Ishikawa (cell line): ENCODE results near the gene KRT7.

Experiments
- CEBPB ChIP-seq: IDR thresholded peaks from 2 replicates; pipeline ENCODE4 v1.6.1; 2012
- CREB1 ChIP-seq: IDR thresholded peaks from 2 replicates; pipeline ENCODE4 v1.6.1; 2012; ENCODE audit warnings: low read depth
- EGR1 ChIP-seq: IDR thresholded peaks from 2 replicates; pipeline ENCODE4 v1.6.1; 2012
- EP300 ChIP-seq: IDR thresholded peaks from 2 replicates; pipeline ENCODE4 v1.6.1; 2012; ENCODE audit warnings: borderline replicate concordance
- FOXM1 ChIP-seq: IDR thresholded peaks from 2 replicates; pipeline ENCODE4 v1.6.1; 2012; ENCODE audit warnings: low read depth, borderline replicate concordance
- NFIC ChIP-seq: IDR thresholded peaks from 2 replicates; pipeline ENCODE4 v1.6.1; 2012
- RAD21 ChIP-seq: IDR thresholded peaks from 2 replicates; pipeline ENCODE4 v1.6.1; 2012; ENCODE audit warnings: low read depth
- TAF1 ChIP-seq: IDR thresholded peaks from 2 replicates; pipeline ENCODE4 v1.6.1; 2012; ENCODE audit warnings: low read depth, mild to moderate bottlenecking
- TEAD4 ChIP-seq: IDR thresholded peaks from 2 replicates; pipeline ENCODE4 v1.6.1; 2012
- YY1 ChIP-seq: IDR thresholded peaks from 2 replicates; pipeline ENCODE4 v1.6.1; 2012; ENCODE audit warnings: low read depth
- ZBTB7A ChIP-seq: IDR thresholded peaks from 2 replicates; pipeline ENCODE4 v1.6.1; 2012; ENCODE audit warnings: low read depth
- TF ChIP-seq, protein P1 (sequence below): IDR thresholded peaks from 2 replicates; pipeline ENCODE4 v1.6.1; 2012
- TF ChIP-seq, protein P2 (sequence below): IDR thresholded peaks from 2 replicates; pipeline ENCODE4 v1.6.1; 2012; ENCODE audit warnings: low read depth, mild to moderate bottlenecking
- TF ChIP-seq, protein P3 (sequence below): IDR thresholded peaks from 2 replicates; pipeline ENCODE4 v1.6.1; 2012

DNA sequence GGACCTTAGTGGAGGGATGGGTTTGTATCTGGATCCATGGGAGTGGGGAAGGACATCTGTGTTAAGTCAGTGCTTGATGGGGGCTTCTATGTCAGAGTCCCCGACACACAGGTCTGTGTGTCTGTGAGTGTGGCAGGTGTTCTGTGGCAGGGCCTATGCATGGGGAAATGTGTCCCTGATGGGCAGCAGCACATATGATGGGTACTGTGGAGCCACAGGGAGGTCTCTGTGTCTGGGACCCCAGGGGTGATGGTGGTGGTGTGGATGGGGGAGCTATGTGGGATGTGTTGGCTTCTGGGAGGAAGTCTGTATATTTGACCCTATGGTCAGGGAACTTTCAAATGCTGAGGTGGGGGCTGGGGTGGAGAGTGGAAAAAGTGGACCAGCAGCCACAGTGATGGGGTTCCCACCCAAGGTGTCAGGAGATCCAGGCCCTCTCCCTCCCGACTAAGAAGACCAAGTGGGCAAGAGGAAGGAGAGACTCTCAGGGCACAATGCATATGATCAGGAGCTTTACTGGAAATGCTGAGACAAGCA is 16.5 kb downstream of the KRT7 start:
- no peak for TF ChIP-seq RAD21
- no peak for TF ChIP-seq NFIC
- TF ChIP-seq TEAD4 = no peak
- TF ChIP-seq CEBPB = no peak
- TF ChIP-seq, protein P1, sequence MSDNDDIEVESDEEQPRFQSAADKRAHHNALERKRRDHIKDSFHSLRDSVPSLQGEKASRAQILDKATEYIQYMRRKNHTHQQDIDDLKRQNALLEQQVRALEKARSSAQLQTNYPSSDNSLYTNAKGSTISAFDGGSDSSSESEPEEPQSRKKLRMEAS = no peak
- TF ChIP-seq, protein P2, sequence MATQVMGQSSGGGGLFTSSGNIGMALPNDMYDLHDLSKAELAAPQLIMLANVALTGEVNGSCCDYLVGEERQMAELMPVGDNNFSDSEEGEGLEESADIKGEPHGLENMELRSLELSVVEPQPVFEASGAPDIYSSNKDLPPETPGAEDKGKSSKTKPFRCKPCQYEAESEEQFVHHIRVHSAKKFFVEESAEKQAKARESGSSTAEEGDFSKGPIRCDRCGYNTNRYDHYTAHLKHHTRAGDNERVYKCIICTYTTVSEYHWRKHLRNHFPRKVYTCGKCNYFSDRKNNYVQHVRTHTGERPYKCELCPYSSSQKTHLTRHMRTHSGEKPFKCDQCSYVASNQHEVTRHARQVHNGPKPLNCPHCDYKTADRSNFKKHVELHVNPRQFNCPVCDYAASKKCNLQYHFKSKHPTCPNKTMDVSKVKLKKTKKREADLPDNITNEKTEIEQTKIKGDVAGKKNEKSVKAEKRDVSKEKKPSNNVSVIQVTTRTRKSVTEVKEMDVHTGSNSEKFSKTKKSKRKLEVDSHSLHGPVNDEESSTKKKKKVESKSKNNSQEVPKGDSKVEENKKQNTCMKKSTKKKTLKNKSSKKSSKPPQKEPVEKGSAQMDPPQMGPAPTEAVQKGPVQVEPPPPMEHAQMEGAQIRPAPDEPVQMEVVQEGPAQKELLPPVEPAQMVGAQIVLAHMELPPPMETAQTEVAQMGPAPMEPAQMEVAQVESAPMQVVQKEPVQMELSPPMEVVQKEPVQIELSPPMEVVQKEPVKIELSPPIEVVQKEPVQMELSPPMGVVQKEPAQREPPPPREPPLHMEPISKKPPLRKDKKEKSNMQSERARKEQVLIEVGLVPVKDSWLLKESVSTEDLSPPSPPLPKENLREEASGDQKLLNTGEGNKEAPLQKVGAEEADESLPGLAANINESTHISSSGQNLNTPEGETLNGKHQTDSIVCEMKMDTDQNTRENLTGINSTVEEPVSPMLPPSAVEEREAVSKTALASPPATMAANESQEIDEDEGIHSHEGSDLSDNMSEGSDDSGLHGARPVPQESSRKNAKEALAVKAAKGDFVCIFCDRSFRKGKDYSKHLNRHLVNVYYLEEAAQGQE = no peak
- TF ChIP-seq EGR1 = no peak
- no peak for TF ChIP-seq TAF1
- no peak for TF ChIP-seq EP300
- no peak for TF ChIP-seq CREB1
- no peak for TF ChIP-seq FOXM1
- TF ChIP-seq, protein P3, sequence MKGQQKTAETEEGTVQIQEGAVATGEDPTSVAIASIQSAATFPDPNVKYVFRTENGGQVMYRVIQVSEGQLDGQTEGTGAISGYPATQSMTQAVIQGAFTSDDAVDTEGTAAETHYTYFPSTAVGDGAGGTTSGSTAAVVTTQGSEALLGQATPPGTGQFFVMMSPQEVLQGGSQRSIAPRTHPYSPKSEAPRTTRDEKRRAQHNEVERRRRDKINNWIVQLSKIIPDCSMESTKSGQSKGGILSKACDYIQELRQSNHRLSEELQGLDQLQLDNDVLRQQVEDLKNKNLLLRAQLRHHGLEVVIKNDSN = no peak
- no peak for TF ChIP-seq ZBTB7A
- no peak for TF ChIP-seq YY1
